Keratinocyte (primary cell): ENCODE data around the gene HABP2. TPM values are rescaled to one million over a fixed set of nuclear protein-coding genes. Genes with fewer than 3 reads are reported as not detected.

Source experiments
- DNase-seq: peaks from one replicate; pipeline ENCODE4 v3.0.0-alpha.2; 2011; ENCODE audit warnings: low read depth, missing footprints, low spot score
- FAIRE-seq: peaks from 2 replicates; lab custom pipeline; 2011; peaks lifted over from hg19 to GRCh38; lab: Jason Lieb, UNC
- H2AFZ ChIP-seq: 2 replicates; pipeline ENCODE4 v1.6.0; 2012; ENCODE audit warnings: low read length, control low read depth, inconsistent platforms; ENCODE audit not compliant: control insufficient read depth
- H3K27ac ChIP-seq: 2 replicates; pipeline ENCODE4 v1.5.1; 2011; ENCODE audit warnings: low read length; ENCODE audit not compliant: control insufficient read depth, insufficient read depth
- H3K27me3 ChIP-seq: 3 replicates; pipeline ENCODE4 v1.6.0; 2011; ENCODE audit warnings: low read length; ENCODE audit not compliant: control insufficient read depth, insufficient read depth; ENCODE audit errors: extremely low read depth
- H3K36me3 ChIP-seq, 2 experiments: 2 replicates in 1 of 2; 3 replicates in 1 of 2; pipeline ENCODE4 v1.5.1; 2011; ENCODE audit warnings: low read length in 2 of 2, mild to moderate bottlenecking in 1 of 2; ENCODE audit not compliant: control insufficient read depth in 2 of 2, insufficient read depth in 2 of 2; ENCODE audit errors: extremely low read depth in 1 of 2
- H3K4me1 ChIP-seq: 3 replicates; pipeline ENCODE4 v1.5.1; 2011; ENCODE audit warnings: low read length; ENCODE audit not compliant: control insufficient read depth, insufficient read depth; ENCODE audit errors: extremely low read depth
- H3K4me2 ChIP-seq: 3 replicates; pipeline ENCODE4 v1.6.0; 2011; ENCODE audit warnings: low read depth, low read length; ENCODE audit not compliant: control insufficient read depth, insufficient read depth; ENCODE audit errors: extremely low read depth
- H3K4me3 ChIP-seq, 3 experiments: fragments of 200-600 bp in 1 of 3; sonication (generic) in 1 of 3; 2 replicates in 2 of 3; 3 replicates in 1 of 3; pipeline ENCODE4 v1.5.1; 2011 to 2016; ENCODE audit warnings: low read length in 3 of 3, mild to moderate bottlenecking in 3 of 3, control low read depth in 2 of 3, inconsistent platforms in 1 of 3, low read depth in 1 of 3, mixed read lengths in 1 of 3, mixed run types in 1 of 3, moderate library complexity in 1 of 3; ENCODE audit not compliant: control insufficient read depth in 2 of 3, insufficient read depth in 2 of 3; ENCODE audit errors: extremely low read depth in 1 of 3
- H3K79me2 ChIP-seq: 2 replicates; pipeline ENCODE4 v1.6.0; 2012; ENCODE audit warnings: low read length; ENCODE audit not compliant: control insufficient read depth, insufficient read depth
- H3K9ac ChIP-seq: 3 replicates; pipeline ENCODE4 v1.6.0; 2011; ENCODE audit warnings: low read length; ENCODE audit not compliant: control insufficient read depth, insufficient read depth; ENCODE audit errors: extremely low read depth
- H3K9me1 ChIP-seq: 3 replicates; pipeline ENCODE4 v1.6.0; 2011; ENCODE audit warnings: low read length; ENCODE audit not compliant: control insufficient read depth, insufficient read depth; ENCODE audit errors: extremely low read depth
- H3K9me3 ChIP-seq: 2 replicates; pipeline ENCODE4 v1.5.1; 2012; ENCODE audit warnings: low read depth, low read length; ENCODE audit not compliant: control insufficient read depth
- H4K20me1 ChIP-seq: 3 replicates; pipeline ENCODE4 v1.6.0; 2011; ENCODE audit warnings: low read length; ENCODE audit not compliant: control insufficient read depth, insufficient read depth; ENCODE audit errors: extremely low read depth
- EZH2 ChIP-seq: IDR thresholded peaks from one replicate; pipeline ENCODE4 v1.6.1; 2012; ENCODE audit warnings: inconsistent platforms, mild to moderate bottlenecking, low read length, moderate library complexity
- dilution Hi-C: fragments of 300-500 bp; cut with MboI; formaldehyde crosslinking; loops from one replicate; pipeline ENCODE4 v1.7.0; 2020; ENCODE audit warnings: low sequenced_read_pairs; ENCODE audit not compliant: extremely low pct_ligation_motif_present
- polyA plus RNA-seq, 5 experiments: library from polyadenylated mRNA; depleted of rRNA in 3 of 5; stranded (reverse) in 3 of 5; stranded (forward) in 1 of 5; unstranded in 1 of 5; fragments of >200 nt; gene quantifications; 1 replicate in 1 of 5; 2 replicates in 3 of 5; 3 replicates in 1 of 5; pipeline versions ENCODE4 v1.2.1 to v1.2.3, GENCODE V29; 2011 to 2012; ENCODE audit warnings: missing spikeins in 2 of 5, low read depth in 1 of 5, low replicate concordance in 1 of 5
- TF ChIP-seq, protein P1 (sequence below), 3 experiments: IDR thresholded peaks in 1 of 3; conservative IDR thresholded peaks in 1 of 3; optimal IDR thresholded peaks in 1 of 3; 2 replicates in 2 of 3; 3 replicates in 1 of 3; pipeline versions ENCODE3 to v1.5.1; 2011; ENCODE audit warnings: low read length in 3 of 3, mild to moderate bottlenecking in 3 of 3, moderate library complexity in 2 of 3, control low read depth in 1 of 3, inconsistent platforms in 1 of 3; ENCODE audit not compliant: insufficient read depth in 2 of 3; ENCODE audit errors: extremely low read depth in 1 of 3

HABP2 gene
- polyA plus RNA-seq, 1 donor (not counting 4 experiments of a cell fraction or from before 2014, with no cell fraction given): not detected

GRCh38 chr10:113603057-113603777, 50.4 kb downstream of the HABP2 start:
- Histone ChIP-seq H3K4me2 (no peak overlapping the region), H2AFZ (no peak overlapping the region), H3K36me3 (no peaks in the 10 kb centered on the region), H3K9ac (no peak overlapping the region), H3K79me2 (no peaks in the 10 kb centered on the region), H3K27ac (no peak overlapping the region), H3K9me3 (no peaks in the 10 kb centered on the region), H3K9me1 (no peaks in the 10 kb centered on the region), H3K27me3 (no peaks in the 10 kb centered on the region), H3K4me3 (no peak overlapping the region), H3K4me1 (no peaks in the 10 kb centered on the region), H4K20me1 (no peaks in the 10 kb centered on the region)
- TF ChIP-seq, protein P1, sequence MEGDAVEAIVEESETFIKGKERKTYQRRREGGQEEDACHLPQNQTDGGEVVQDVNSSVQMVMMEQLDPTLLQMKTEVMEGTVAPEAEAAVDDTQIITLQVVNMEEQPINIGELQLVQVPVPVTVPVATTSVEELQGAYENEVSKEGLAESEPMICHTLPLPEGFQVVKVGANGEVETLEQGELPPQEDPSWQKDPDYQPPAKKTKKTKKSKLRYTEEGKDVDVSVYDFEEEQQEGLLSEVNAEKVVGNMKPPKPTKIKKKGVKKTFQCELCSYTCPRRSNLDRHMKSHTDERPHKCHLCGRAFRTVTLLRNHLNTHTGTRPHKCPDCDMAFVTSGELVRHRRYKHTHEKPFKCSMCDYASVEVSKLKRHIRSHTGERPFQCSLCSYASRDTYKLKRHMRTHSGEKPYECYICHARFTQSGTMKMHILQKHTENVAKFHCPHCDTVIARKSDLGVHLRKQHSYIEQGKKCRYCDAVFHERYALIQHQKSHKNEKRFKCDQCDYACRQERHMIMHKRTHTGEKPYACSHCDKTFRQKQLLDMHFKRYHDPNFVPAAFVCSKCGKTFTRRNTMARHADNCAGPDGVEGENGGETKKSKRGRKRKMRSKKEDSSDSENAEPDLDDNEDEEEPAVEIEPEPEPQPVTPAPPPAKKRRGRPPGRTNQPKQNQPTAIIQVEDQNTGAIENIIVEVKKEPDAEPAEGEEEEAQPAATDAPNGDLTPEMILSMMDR (optimal IDR thresholded peaks at IDR 0.05 in 1 of 3, IDR thresholded peaks at IDR 0.05 in 1 of 3, conservative IDR thresholded peaks at IDR 0.05 in 1 of 3; ENCODE audit: extremely low read depth in 1 of 3, insufficient read depth in 2 of 3, low read length in 3 of 3): no peak
- TF ChIP-seq EZH2: no peak
- no peak for DNase-seq
- dilution Hi-C loops: no loop called here
- FAIRE-seq: no peak

DNA sequence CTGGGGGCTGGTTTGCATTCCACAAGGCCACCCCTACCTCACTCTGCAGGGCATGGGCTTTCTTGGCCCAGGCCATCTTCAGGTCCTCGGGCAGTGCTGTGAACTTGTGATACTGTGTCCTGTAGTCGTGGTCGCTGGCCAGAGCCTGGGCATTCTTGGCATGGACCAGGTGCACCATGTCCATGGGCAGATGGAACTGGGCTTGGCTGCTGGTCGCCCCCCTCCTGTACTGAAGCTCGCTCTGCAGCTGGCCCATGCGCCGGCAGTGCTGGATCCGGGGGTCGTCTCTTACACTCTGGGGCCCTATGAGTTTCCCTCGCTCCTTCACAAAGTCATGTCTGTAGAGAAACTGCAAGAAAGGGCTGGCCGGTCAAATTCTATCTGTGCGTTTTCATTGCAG, 51.7 kb downstream of the HABP2 start:
- Histone ChIP-seq H3K79me2 (no peaks in the 10 kb centered on the region), H3K4me3 (no peak overlapping the region), H3K36me3 (no peaks in the 10 kb centered on the region), H4K20me1 (no peaks in the 10 kb centered on the region), H3K9ac (no peak overlapping the region), H3K4me2 (no peak overlapping the region), H3K9me3 (no peaks in the 10 kb centered on the region), H3K4me1 (no peaks in the 10 kb centered on the region), H3K27me3 (no peaks in the 10 kb centered on the region), H3K27ac (no peak overlapping the region), H2AFZ (no peak overlapping the region), H3K9me1 (no peaks in the 10 kb centered on the region)
- dilution Hi-C loops: no loop called here
- DNase-seq: no peak
- FAIRE-seq: no peak
- TF ChIP-seq, protein P1 (optimal IDR thresholded peaks at IDR 0.05 in 1 of 3, IDR thresholded peaks at IDR 0.05 in 1 of 3, conservative IDR thresholded peaks at IDR 0.05 in 1 of 3; ENCODE audit: extremely low read depth in 1 of 3, insufficient read depth in 2 of 3, low read length in 3 of 3): no peak
- TF ChIP-seq EZH2: no peak
